Type B pancreatic cell (in vitro differentiated cells): ENCODE results near the gene RPL13A. TPM values are rescaled to one million over a fixed set of nuclear protein-coding genes. Genes with fewer than 3 reads are reported as not detected.

Source experiments
- DNase-seq: peaks from one replicate; pipeline ENCODE4 v3.0.0; 2021; ENCODE audit warnings: mixed read lengths; ENCODE audit not compliant: unreplicated experiment; ENCODE audit errors: extremely low spot score
- H3K27ac Mint-ChIP-seq: 2 replicates; pipeline ENCODE4 v1.8.0; 2021; ENCODE audit warnings: mild to moderate bottlenecking, mixed read lengths
- H3K27me3 Mint-ChIP-seq: 2 replicates; pipeline ENCODE4 v1.8.0; 2021; ENCODE audit warnings: mixed read lengths
- H3K36me3 Mint-ChIP-seq: 2 replicates; pipeline ENCODE4 v1.8.0; 2021; ENCODE audit warnings: mixed read lengths
- H3K4me1 Mint-ChIP-seq: one replicate; pipeline ENCODE4 v1.8.0; 2021; ENCODE audit warnings: mixed read lengths; ENCODE audit not compliant: unreplicated experiment
- H3K4me3 Mint-ChIP-seq: 2 replicates; pipeline ENCODE4 v1.8.0; 2021; ENCODE audit warnings: mild to moderate bottlenecking, mixed read lengths
- H3K9me3 Mint-ChIP-seq: 2 replicates; pipeline ENCODE4 v1.8.0; 2021; ENCODE audit warnings: mixed read lengths
- total RNA-seq: library from RNA; stranded (reverse); gene quantifications from 2 replicates; pipeline ENCODE4 v1.2.1, GENCODE V29; 2021; ENCODE audit warnings: low replicate concordance
- TF ChIP-seq, protein P1 (sequence below): fragments of 200-600 bp; sonication (generic); conservative IDR thresholded peaks from 2 replicates; pipeline ENCODE4 v1.5.0; 2021; ENCODE audit warnings: antibody characterized with exemption, mild to moderate bottlenecking

The RPL13A gene
- total RNA-seq, 1 donor from 2014 or later = 3,274 TPM

DNA sequence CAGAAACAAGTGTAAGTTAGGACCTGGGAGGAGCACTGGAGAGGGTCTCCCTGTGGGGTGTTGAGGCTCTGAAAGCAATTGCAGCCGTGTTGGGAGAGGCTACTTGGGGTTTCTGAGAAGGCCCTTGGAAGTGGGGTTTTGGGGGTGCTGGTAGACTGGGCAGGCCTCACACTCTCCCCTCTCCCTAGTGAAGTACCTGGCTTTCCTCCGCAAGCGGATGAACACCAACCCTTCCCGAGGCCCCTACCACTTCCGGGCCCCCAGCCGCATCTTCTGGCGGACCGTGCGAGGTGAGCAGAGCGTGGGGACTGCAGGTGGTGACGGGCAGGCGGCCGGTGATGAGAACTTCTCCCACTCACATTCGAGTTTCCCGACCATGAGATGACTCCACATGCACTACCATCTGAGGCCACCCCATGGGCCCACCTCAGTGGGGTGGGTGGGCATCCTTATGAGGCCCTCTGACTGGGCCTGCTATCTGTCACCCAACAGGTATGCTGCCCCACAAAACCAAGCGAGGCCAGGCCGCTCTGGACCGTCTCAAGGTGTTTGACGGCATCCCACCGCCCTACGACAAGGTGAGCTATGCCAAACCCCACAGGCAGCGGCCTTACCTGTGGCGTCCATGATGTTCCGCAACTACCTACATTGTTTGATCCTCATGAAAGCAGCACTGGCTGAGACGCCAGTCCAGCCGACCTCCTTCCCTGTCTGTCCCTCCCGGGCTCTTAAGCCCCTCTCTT is 3.0 kb downstream of the RPL13A start:
- H3K27me3 Mint-ChIP-seq = peaks cover 3% of the 10 kb centered on the region
- peaks cover 43% of the 10 kb centered on the region for H3K36me3 Mint-ChIP-seq
- H3K4me1 Mint-ChIP-seq = peaks cover 11% of the 10 kb centered on the region
- no peak for DNase-seq
- H3K27ac Mint-ChIP-seq = peak overlapping the region; percentile 92
- TF ChIP-seq, protein P1, sequence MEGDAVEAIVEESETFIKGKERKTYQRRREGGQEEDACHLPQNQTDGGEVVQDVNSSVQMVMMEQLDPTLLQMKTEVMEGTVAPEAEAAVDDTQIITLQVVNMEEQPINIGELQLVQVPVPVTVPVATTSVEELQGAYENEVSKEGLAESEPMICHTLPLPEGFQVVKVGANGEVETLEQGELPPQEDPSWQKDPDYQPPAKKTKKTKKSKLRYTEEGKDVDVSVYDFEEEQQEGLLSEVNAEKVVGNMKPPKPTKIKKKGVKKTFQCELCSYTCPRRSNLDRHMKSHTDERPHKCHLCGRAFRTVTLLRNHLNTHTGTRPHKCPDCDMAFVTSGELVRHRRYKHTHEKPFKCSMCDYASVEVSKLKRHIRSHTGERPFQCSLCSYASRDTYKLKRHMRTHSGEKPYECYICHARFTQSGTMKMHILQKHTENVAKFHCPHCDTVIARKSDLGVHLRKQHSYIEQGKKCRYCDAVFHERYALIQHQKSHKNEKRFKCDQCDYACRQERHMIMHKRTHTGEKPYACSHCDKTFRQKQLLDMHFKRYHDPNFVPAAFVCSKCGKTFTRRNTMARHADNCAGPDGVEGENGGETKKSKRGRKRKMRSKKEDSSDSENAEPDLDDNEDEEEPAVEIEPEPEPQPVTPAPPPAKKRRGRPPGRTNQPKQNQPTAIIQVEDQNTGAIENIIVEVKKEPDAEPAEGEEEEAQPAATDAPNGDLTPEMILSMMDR = no peak
- H3K4me3 Mint-ChIP-seq = peak overlapping the region; percentile 98
- no peaks in the 10 kb centered on the region for H3K9me3 Mint-ChIP-seq

DNA sequence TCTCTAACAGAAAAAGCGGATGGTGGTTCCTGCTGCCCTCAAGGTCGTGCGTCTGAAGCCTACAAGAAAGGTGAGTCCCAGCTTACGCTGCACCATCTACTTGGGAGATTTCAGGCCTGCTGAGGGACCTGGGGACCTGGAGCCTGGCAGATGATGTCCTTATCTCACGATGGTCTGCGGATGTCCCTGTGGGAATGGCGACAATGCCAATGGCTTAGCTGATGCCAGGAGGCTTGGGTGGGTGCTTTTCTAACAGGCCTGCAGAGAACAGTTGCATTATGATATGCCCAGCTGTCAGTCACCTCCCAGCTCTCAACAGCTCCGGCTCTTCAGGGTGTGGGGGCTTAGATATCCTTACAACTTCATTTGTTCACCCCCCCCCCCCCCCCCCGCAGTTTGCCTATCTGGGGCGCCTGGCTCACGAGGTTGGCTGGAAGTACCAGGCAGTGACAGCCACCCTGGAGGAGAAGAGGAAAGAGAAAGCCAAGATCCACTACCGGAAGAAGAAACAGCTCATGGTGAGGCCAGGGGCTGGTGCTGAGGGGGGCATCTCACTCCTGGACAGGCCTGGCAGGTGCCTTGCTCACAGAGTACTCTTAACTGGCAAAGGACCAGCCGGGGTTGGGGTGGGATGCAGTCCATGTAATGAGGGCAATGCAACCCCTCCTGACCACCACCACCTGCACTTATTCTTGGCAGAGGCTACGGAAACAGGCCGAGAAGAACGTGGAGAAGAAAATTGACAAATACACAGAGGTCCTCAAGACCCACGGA is 3.8 kb downstream of the RPL13A start:
- H3K27ac Mint-ChIP-seq = peak overlapping the region; percentile 78
- H3K9me3 Mint-ChIP-seq = no peaks in the 10 kb centered on the region
- DNase-seq = no peak
- H3K4me3 Mint-ChIP-seq = peak overlapping the region; percentile 52
- peaks cover 11% of the 10 kb centered on the region for H3K4me1 Mint-ChIP-seq
- TF ChIP-seq, protein P1 = no peak
- peaks cover 43% of the 10 kb centered on the region for H3K36me3 Mint-ChIP-seq
- H3K27me3 Mint-ChIP-seq = peaks cover 3% of the 10 kb centered on the region

DNA sequence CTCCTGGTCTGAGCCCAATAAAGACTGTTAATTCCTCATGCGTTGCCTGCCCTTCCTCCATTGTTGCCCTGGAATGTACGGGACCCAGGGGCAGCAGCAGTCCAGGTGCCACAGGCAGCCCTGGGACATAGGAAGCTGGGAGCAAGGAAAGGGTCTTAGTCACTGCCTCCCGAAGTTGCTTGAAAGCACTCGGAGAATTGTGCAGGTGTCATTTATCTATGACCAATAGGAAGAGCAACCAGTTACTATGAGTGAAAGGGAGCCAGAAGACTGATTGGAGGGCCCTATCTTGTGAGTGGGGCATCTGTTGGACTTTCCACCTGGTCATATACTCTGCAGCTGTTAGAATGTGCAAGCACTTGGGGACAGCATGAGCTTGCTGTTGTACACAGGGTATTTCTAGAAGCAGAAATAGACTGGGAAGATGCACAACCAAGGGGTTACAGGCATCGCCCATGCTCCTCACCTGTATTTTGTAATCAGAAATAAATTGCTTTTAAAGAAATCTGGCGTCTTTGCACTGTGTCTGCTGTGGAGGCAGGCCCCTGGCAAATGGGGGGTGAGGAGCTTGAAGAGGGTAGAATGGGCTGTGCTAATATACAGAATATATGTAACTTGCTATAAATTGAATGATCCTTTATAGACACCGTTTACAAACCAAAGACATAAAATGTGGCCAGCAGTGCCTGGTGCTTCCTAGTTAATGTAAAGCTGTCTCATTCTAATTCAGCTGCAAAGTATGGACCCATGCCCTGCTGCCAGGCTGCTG is 4.6 kb downstream of the RPL13A start:
- peaks cover 11% of the 10 kb centered on the region for H3K4me1 Mint-ChIP-seq
- peak overlapping the region; percentile 43 for H3K4me3 Mint-ChIP-seq
- peaks cover 47% of the 10 kb centered on the region for H3K36me3 Mint-ChIP-seq
- H3K9me3 Mint-ChIP-seq = no peaks in the 10 kb centered on the region
- peaks cover 3% of the 10 kb centered on the region for H3K27me3 Mint-ChIP-seq
- H3K27ac Mint-ChIP-seq = peak overlapping the region; percentile 78
- TF ChIP-seq, protein P1 = no peak
- DNase-seq = no peak

DNA sequence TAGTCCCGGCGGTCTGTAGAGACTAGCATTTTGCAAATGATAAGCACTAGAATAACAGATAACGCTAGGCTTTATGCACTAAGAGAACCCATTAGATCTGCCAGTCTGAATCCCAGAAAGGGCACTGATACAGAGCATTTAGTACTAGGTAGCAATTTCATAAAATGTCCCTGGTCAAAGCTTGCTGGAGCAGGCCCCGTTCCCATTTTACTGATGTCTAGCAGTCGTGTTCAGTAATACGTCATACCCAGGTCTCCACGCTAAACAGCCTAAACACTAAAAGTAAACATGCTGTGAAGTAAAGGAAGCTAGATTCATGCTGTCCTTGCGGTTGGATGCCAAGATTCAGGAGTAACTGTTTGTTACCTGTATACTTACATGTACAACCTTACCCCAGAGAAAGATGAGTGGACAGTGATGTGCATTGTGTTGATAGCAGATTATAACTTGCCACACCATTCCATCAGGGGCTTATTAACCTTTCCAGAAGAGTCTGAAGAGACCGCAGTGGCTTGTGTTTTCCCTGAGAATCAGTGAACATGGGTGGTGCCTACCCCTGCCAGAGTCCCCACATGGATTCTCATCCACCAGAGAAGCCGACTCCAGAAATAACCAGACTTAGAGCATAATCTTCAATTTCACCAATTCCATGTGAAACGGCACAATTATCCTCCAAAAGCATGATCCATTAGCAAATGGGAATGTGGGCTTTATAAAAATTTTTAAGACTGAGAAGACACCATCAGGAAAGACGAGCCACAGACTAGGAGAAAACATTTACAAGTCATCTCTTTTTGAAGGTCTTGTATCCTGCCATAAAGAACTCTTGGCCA is 5.4 kb downstream of the RPL13A start:
- DNase-seq = no peak
- Mint-ChIP-seq H3K9me3 (no peaks in the 10 kb centered on the region), H3K36me3 (peaks cover 45% of the 10 kb centered on the region), H3K27me3 (no peaks in the 10 kb centered on the region), H3K4me1 (peaks cover 16% of the 10 kb centered on the region), H3K27ac (peak overlapping the region; percentile 78), H3K4me3 (peak overlapping the region; percentile 43)
- TF ChIP-seq, protein P1 = no peak

DNA sequence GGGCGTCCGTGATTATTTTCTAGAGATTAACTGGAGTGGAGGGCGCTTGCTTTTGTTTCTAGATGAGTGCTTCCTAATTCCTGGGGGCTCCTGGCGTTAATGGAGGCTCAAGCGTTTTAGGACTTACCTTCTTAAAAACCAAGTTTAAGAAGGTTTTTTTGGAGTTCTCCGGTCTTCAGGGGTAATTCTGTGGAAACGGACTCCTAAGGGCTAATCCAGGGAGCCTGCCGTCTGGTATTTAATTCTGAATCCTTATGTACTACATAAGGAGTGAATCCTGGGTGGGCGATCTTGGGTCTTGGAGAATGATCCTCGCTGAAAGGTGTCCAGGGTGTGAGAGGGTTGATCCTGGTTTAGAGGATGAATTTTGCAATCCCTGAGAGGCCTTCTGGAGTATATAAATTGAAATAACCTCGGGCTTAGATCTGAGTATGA is 9.2 kb downstream of the RPL13A start:
- TF ChIP-seq, protein P1 = no peak
- Mint-ChIP-seq H3K4me3 (peak overlapping the region; percentile 97), H3K36me3 (peaks cover 29% of the 10 kb centered on the region), H3K9me3 (no peaks in the 10 kb centered on the region), H3K4me1 (peaks cover 12% of the 10 kb centered on the region), H3K27ac (peak overlapping the region; percentile 97), H3K27me3 (no peaks in the 10 kb centered on the region)
- no peak for DNase-seq
